ENCODE results near the gene SLC14A1. TPM values are rescaled to one million over a fixed set of nuclear protein-coding genes. Genes with fewer than 3 reads are reported as not detected.

SLC14A1 gene
- total and polyA plus RNA-seq, 2 of the 8 experiments (the other 6 are each of a cell fraction or from before 2014, with no cell fraction given), result 0.18 TPM; not detected in 1

GRCh38 chr18:45678850-45679249, 45.1 kb upstream of the SLC14A1 start:
- H4K91ac ChIP-seq (replicated peaks; ENCODE audit: insufficient read length, low read length), result no peak overlapping the region
- H2BK20ac ChIP-seq (ENCODE audit: low read length), result no peak overlapping the region
- DNase-seq (ENCODE audit: low read depth in 1 of 2, low spot score in 2 of 2) (peak in 1 of 2 experiments; percentile 24), FAIRE-seq (no peak)
- H3K4me3 ChIP-seq (ENCODE audit: extremely low read depth in 1 of 4, insufficient read depth in 2 of 4, low read depth in 3 of 4, low read length in 4 of 4), result no peak overlapping the region
- WGBS, 2 experiments (ENCODE audit: extremely low coverage in 1 of 2, insufficient coverage in 1 of 2, insufficient read length in 1 of 2, insufficient replicate concordance in 2 of 2, low coverage in 1 of 2, low lambda C conversion rate in 2 of 2, missing lambda C conversion rate in 1 of 2), result 75% methylated on average over 1 of the region's 1 CpG; no CpG with 5 or more reads in 1 of the 2 experiments
- H3K27ac ChIP-seq (ENCODE audit: low read depth, low read length), result no peak overlapping the region
- no peaks in the 10 kb centered on the region for H3K36me3 ChIP-seq (ENCODE audit: control insufficient read depth in 2 of 4, insufficient read depth in 4 of 4, low read length in 3 of 4)
- no peaks in the 10 kb centered on the region for H3K79me2 ChIP-seq (ENCODE audit: control insufficient read depth in 1 of 2, insufficient read depth in 2 of 2, low read length in 2 of 2)
- H2BK5ac ChIP-seq (ENCODE audit: low read depth, low read length), result no peak overlapping the region
- H3K4me2 ChIP-seq (ENCODE audit: insufficient read depth in 1 of 2, low read depth in 2 of 2, low read length in 2 of 2), result no peak overlapping the region
- no peak overlapping the region for H2BK15ac ChIP-seq (ENCODE audit: low read length)
- no peak overlapping the region for H2AFZ ChIP-seq (ENCODE audit: low read length)
- H3K9ac ChIP-seq (replicated peaks in 1 of 4; ENCODE audit: extremely low read depth in 1 of 4, low read depth in 3 of 4, low read length in 3 of 4), result no peak overlapping the region
- H4K5ac ChIP-seq (ENCODE audit: insufficient read length, low read depth, low read length), result no peak overlapping the region
- no peaks in the 10 kb centered on the region for H4K20me1 ChIP-seq (replicated peaks in 1 of 2; ENCODE audit: control insufficient read depth in 1 of 2, insufficient read depth in 2 of 2, low read length in 2 of 2)
- no peaks in the 10 kb centered on the region for H3K9me3 ChIP-seq (ENCODE audit: insufficient read depth in 2 of 2, low read depth in 1 of 2, low read length in 1 of 2)
- H3K18ac ChIP-seq (ENCODE audit: extremely low read depth, low read length), result no peak overlapping the region
- H2AK5ac ChIP-seq (ENCODE audit: low read depth, low read length), result no peak overlapping the region
- H3K27me3 ChIP-seq (replicated peaks in 1 of 4; ENCODE audit: control insufficient read depth in 3 of 4, extremely low read depth in 1 of 4, insufficient read depth in 3 of 4, low read length in 3 of 4), result no peaks in the 10 kb centered on the region
- H3K23me2 ChIP-seq (ENCODE audit: low read depth, low read length), result no peaks in the 10 kb centered on the region
- H2BK12ac ChIP-seq (ENCODE audit: low read depth, low read length), result no peak overlapping the region
- no peak overlapping the region for H3K4ac ChIP-seq (replicated peaks; ENCODE audit: insufficient read length, low read depth, low read length)
- ChIA-PET POLR2A (ENCODE audit: partially characterized antibody) (interaction anchor here (0.6 kb wide), 1 partner anchor 1024 kb away, joined by 3 read pairs; no protein-coding TSS in a partner anchor), CTCF (ENCODE audit: partially characterized antibody) (interaction anchor here (0.8 to 5.9 kb wide), 8 partner anchors 9 to 202 kb away, joined by 3 to 67 read pairs (median 4); no protein-coding TSS in a partner anchor)
- no peak overlapping the region for H3K23ac ChIP-seq (ENCODE audit: insufficient read length)
- H4K8ac ChIP-seq (ENCODE audit: extremely low read depth, insufficient read depth, low read length), result no peak overlapping the region
- H2BK120ac ChIP-seq (replicated peaks; ENCODE audit: low read depth, low read length), result no peak overlapping the region
- H3K14ac ChIP-seq (ENCODE audit: insufficient read length), result no peak overlapping the region
- H3K79me1 ChIP-seq (ENCODE audit: low read depth, low read length), result no peaks in the 10 kb centered on the region
- TF ChIP-seq ASH2L (IDR thresholded peaks at IDR 0.05; ENCODE audit: low read length), result no peak
- TF ChIP-seq JUN (IDR thresholded peaks at IDR 0.05; ENCODE audit: low read depth, low read length), result no peak
- TF ChIP-seq RAD21 (IDR thresholded peaks at IDR 0.05 in 1 of 2, conservative IDR thresholded peaks at IDR 0.05 in 1 of 2; ENCODE audit: low read depth in 2 of 2, low read length in 2 of 2), result 0 out of 4 replicates have a peak, but pooled peaks of 1 of the 2 experiments have one; percentile 9
- H3K4me1 ChIP-seq (replicated peaks in 1 of 4; ENCODE audit: control insufficient read depth in 3 of 4, insufficient read depth in 4 of 4, low read length in 3 of 4), result peaks cover 0 to 2% (median 0%) of the 10 kb centered on the region in 4 experiments; a peak in 1 of 7 replicates
- no peak overlapping the region for H3K56ac ChIP-seq (replicated peaks; ENCODE audit: insufficient read length, low read depth, low read length)
